Measurements from ENCODE around the gene CEP295NL.
"Not testable (repeated sequence)": the region's sequence is repeated elsewhere in the genome, so short reads cannot be mapped to it uniquely, and the experiment has no call there.

The CEP295NL gene

GRCh38 chr17:78870621-78871020 lies 32.4 kb downstream of the CEP295NL start:
- Histone ChIP-seq H3K4me1 (ENCODE audit: low read length) (no peaks in the 10 kb centered on the region), H3K27ac (ENCODE audit: low read length) (no peak overlapping the region), H3K9me2 (replicated peaks; ENCODE audit: insufficient read depth, low read length) (no peaks in the 10 kb centered on the region), H2AFZ (ENCODE audit: low read length) (no peak overlapping the region), H3K9me3 (replicated peaks; ENCODE audit: insufficient read depth, low read length) (no peaks in the 10 kb centered on the region), H3K27me3 (replicated peaks; ENCODE audit: insufficient read depth, low read length) (no peaks in the 10 kb centered on the region), H3K4me3 (ENCODE audit: low read length) (no peak overlapping the region), H3K79me2 (ENCODE audit: low read length) (peaks cover 47% of the 10 kb centered on the region), H3F3A (ENCODE audit: insufficient read depth, low read length) (0 out of 2 replicates have a peak, but pooled peaks cover 8% of the 10 kb centered on the region), H3K4me2 (ENCODE audit: low read depth, low read length) (no peak overlapping the region), H4K20me1 (ENCODE audit: insufficient read depth, low read length) (0 out of 2 replicates have a peak, but pooled peaks cover 3% of the 10 kb centered on the region), H3K9ac (ENCODE audit: low read length) (no peak overlapping the region), H3K36me3 (replicated peaks; ENCODE audit: insufficient read depth, low read length) (0 out of 2 replicates have a peak, but pooled peaks cover 2% of the 10 kb centered on the region)
- no peak for TF ChIP-seq EZH2phosphoT487 (IDR thresholded peaks at IDR 0.05; ENCODE audit: low read length)
- no peak for TF ChIP-seq CTCF (IDR thresholded peaks at IDR 0.05; ENCODE audit: low read length)
- no peak for TF ChIP-seq EZH2 (optimal IDR thresholded peaks at IDR 0.05; ENCODE audit: low read depth, low read length)
- no peak for DNase-seq

- no peak overlapping the region for H2AFZ ChIP-seq (ENCODE audit: low read length)
- H3K4me3 ChIP-seq (ENCODE audit: low read length), result no peak overlapping the region
- no peaks in the 10 kb centered on the region for H3K9me3 ChIP-seq (replicated peaks; ENCODE audit: insufficient read depth, low read length)
- TF ChIP-seq EZH2 (optimal IDR thresholded peaks at IDR 0.05; ENCODE audit: low read depth, low read length) (no peak), EZH2phosphoT487 (IDR thresholded peaks at IDR 0.05; ENCODE audit: low read length) (no peak), CTCF (IDR thresholded peaks at IDR 0.05; ENCODE audit: low read length) (no peak)
- no peak overlapping the region for H3K9ac ChIP-seq (ENCODE audit: low read length)
- no peaks in the 10 kb centered on the region for H3K27me3 ChIP-seq (replicated peaks; ENCODE audit: insufficient read depth, low read length)
- H3K4me2 ChIP-seq (ENCODE audit: low read depth, low read length), result no peak overlapping the region
- H3K27ac ChIP-seq (ENCODE audit: low read length), result no peak overlapping the region
- 0 out of 2 replicates have a peak, but pooled peaks cover 2% of the 10 kb centered on the region for H3K36me3 ChIP-seq (replicated peaks; ENCODE audit: insufficient read depth, low read length)
- peaks cover 38% of the 10 kb centered on the region for H3K79me2 ChIP-seq (ENCODE audit: low read length)
- H3K9me2 ChIP-seq (replicated peaks; ENCODE audit: insufficient read depth, low read length), result no peaks in the 10 kb centered on the region
- H4K20me1 ChIP-seq (ENCODE audit: insufficient read depth, low read length), result 0 out of 2 replicates have a peak, but pooled peaks cover 3% of the 10 kb centered on the region
- DNase-seq, result no peak
- no peaks in the 10 kb centered on the region for H3K4me1 ChIP-seq (ENCODE audit: low read length)
- H3F3A ChIP-seq (ENCODE audit: insufficient read depth, low read length), result 0 out of 2 replicates have a peak, but pooled peaks cover 8% of the 10 kb centered on the region
These were observed 34.6 kb downstream of the CEP295NL start for GRCh38 chr17:78868391-78868790.

GRCh38 chr17:78867046-78867445 lies 36.0 kb downstream of the CEP295NL start:
- H3K79me2 ChIP-seq (ENCODE audit: low read length), result peaks cover 35% of the 10 kb centered on the region
- not testable (repeated sequence) for H3K4me2 ChIP-seq (ENCODE audit: low read depth, low read length); H3K9ac ChIP-seq (ENCODE audit: low read length); H3F3A ChIP-seq (ENCODE audit: insufficient read depth, low read length); H3K36me3 ChIP-seq (replicated peaks; ENCODE audit: insufficient read depth, low read length); H3K27me3 ChIP-seq (replicated peaks; ENCODE audit: insufficient read depth, low read length); H3K9me3 ChIP-seq (replicated peaks; ENCODE audit: insufficient read depth, low read length); H2AFZ ChIP-seq (ENCODE audit: low read length); H3K27ac ChIP-seq (ENCODE audit: low read length); H4K20me1 ChIP-seq (ENCODE audit: insufficient read depth, low read length); H3K4me3 ChIP-seq (ENCODE audit: low read length); H3K9me2 ChIP-seq (replicated peaks; ENCODE audit: insufficient read depth, low read length); DNase-seq; H3K4me1 ChIP-seq (ENCODE audit: low read length)

GRCh38 chr17:78865682-78866390 lies 37.2 kb downstream of the CEP295NL start:
- H3F3A ChIP-seq (ENCODE audit: insufficient read depth, low read length), result 0 out of 2 replicates have a peak, but pooled peaks cover 8% of the 10 kb centered on the region
- H4K20me1 ChIP-seq (ENCODE audit: insufficient read depth, low read length), result no peaks in the 10 kb centered on the region
- no peak overlapping the region for H3K9ac ChIP-seq (ENCODE audit: low read length)

More at GRCh38 chr17:78865682-78866390, 37.2 kb downstream of the CEP295NL start:
- H3K4me1 ChIP-seq (ENCODE audit: low read length), result no peaks in the 10 kb centered on the region
- peaks cover 40% of the 10 kb centered on the region for H3K79me2 ChIP-seq (ENCODE audit: low read length)
- DNase-seq, result peak; percentile 61
- H3K9me3 ChIP-seq (replicated peaks; ENCODE audit: insufficient read depth, low read length), result no peaks in the 10 kb centered on the region
- no peak overlapping the region for H3K4me3 ChIP-seq (ENCODE audit: low read length)
- no peak overlapping the region; the same call in 1 of the 2 replicates for H3K27ac ChIP-seq (ENCODE audit: low read length)
- no peaks in the 10 kb centered on the region for H3K9me2 ChIP-seq (replicated peaks; ENCODE audit: insufficient read depth, low read length)
- peaks cover 2% of the 10 kb centered on the region; the same call in 1 of the 2 replicates for H3K36me3 ChIP-seq (replicated peaks; ENCODE audit: insufficient read depth, low read length)
- H3K27me3 ChIP-seq (replicated peaks; ENCODE audit: insufficient read depth, low read length), result no peaks in the 10 kb centered on the region
- H3K4me2 ChIP-seq (ENCODE audit: low read depth, low read length), result no peak overlapping the region
- no peak for TF ChIP-seq EZH2phosphoT487 (IDR thresholded peaks at IDR 0.05; ENCODE audit: low read length)
- peak; percentile 87 for TF ChIP-seq CTCF (IDR thresholded peaks at IDR 0.05; ENCODE audit: low read length)
- H2AFZ ChIP-seq (ENCODE audit: low read length), result no peak overlapping the region

Data from MM.1S (cell line).